B cell (primary cell): ENCODE results near the gene TSC22D4. TPM values are rescaled to one million over a fixed set of nuclear protein-coding genes. Genes with fewer than 3 reads are reported as not detected.

ENCODE experiments used
- ATAC-seq: fragments of 200-7000 bp; cut with Tn5 transposase; one replicate; pipeline ENCODE4 v1.10.0; 2021; ENCODE audit warnings: low read depth, mild to moderate bottlenecking, moderate number of reproducible peaks, moderate library complexity
- CTCF ChIA-PET: fragments of 350-600 bp; sonication (Branson Sonifier 250); formaldehyde crosslinking; loops from one replicate; lab custom pipeline; 2021; ENCODE audit warnings: antibody characterized with exemption, inconsistent platforms; lab: Charles Lee
- POLR2A ChIA-PET: fragments of 350-600 bp; sonication (Branson Sonifier 250); formaldehyde crosslinking; loops from one replicate; lab custom pipeline; 2021; ENCODE audit warnings: antibody characterized with exemption; lab: Charles Lee
- DNase-seq: peaks from one replicate; pipeline ENCODE4 v3.0.0; 2013
- H2AFZ ChIP-seq: 2 replicates; pipeline ENCODE4 v1.6.1; 2012; ENCODE audit warnings: mild to moderate bottlenecking, low read depth, low read length; ENCODE audit not compliant: insufficient read depth, poor library complexity, severe bottlenecking
- H3K27ac ChIP-seq, 2 donors: 1 replicate in 1 of 2; 2 replicates in 1 of 2; pipeline ENCODE4 v1.5.1; 2012 to 2013; ENCODE audit warnings: low read length in 2 of 2, mild to moderate bottlenecking in 2 of 2, moderate library complexity in 1 of 2
- H3K27me3 ChIP-seq, 4 experiments: fragments of 200-600 bp in 1 of 4; sonication (generic) in 1 of 4; replicated peaks in 1 of 4; 1 replicate in 2 of 4; 2 replicates in 2 of 4; pipeline versions ENCODE4 v1.6.1 to v1.7.0; 2013 to 2016; ENCODE audit warnings: low read length in 3 of 4, mild to moderate bottlenecking in 2 of 4, mixed read lengths in 1 of 4, moderate library complexity in 1 of 4; ENCODE audit not compliant: insufficient read depth in 4 of 4, control insufficient read depth in 3 of 4; ENCODE audit errors: control extremely low read depth in 1 of 4
- H3K36me3 ChIP-seq, 2 experiments: replicated peaks in 1 of 2; 1 replicate in 1 of 2; 2 replicates in 1 of 2; pipeline versions ENCODE4 v1.6.1 to v1.7.1; 2013; ENCODE audit warnings: low read length in 1 of 2; ENCODE audit not compliant: insufficient read depth in 2 of 2, control insufficient read depth in 1 of 2; ENCODE audit errors: control extremely low read depth in 1 of 2, extremely low read depth in 1 of 2
- H3K4me1 ChIP-seq, 2 donors: fragments of 200-600 bp in 1 of 2; sonication (generic) in 1 of 2; 1 replicate in 1 of 2; 2 replicates in 1 of 2; pipeline versions ENCODE4 v1.5.1 to v1.6.1; 2013 to 2017; ENCODE audit warnings: low read length in 2 of 2; ENCODE audit not compliant: control insufficient read depth in 2 of 2, insufficient read depth in 2 of 2
- H3K4me2 ChIP-seq: replicated peaks from 2 replicates; pipeline ENCODE3; 2012; ENCODE audit warnings: mild to moderate bottlenecking, low read depth, low read length; ENCODE audit not compliant: poor library complexity, severe bottlenecking
- H3K4me3 ChIP-seq, 5 experiments: fragments of 200-600 bp in 1 of 5; sonication (generic) in 1 of 5; 1 replicate in 3 of 5; 2 replicates in 2 of 5; pipeline versions ENCODE4 v1.5.1 to v1.7.0; 2011 to 2016; ENCODE audit warnings: low read length in 4 of 5, mild to moderate bottlenecking in 4 of 5, low read depth in 2 of 5, control low read depth in 1 of 5, moderate library complexity in 1 of 5; ENCODE audit not compliant: insufficient read depth in 1 of 5; ENCODE audit errors: control extremely low read depth in 1 of 5, extremely low read depth in 1 of 5
- H3K79me2 ChIP-seq: fragments of 200-600 bp; sonication (generic); one replicate; pipeline ENCODE4 v1.6.0; 2016; ENCODE audit warnings: low read length; ENCODE audit not compliant: control insufficient read depth, insufficient read depth
- H3K9ac ChIP-seq: fragments of 200-600 bp; sonication (generic); 2 replicates; pipeline ENCODE4 v1.6.1; 2017; ENCODE audit warnings: mild to moderate bottlenecking, low read length, moderate library complexity
- H3K9me3 ChIP-seq, 3 donors: one replicate each; pipeline versions ENCODE4 v1.6.1 to v1.7.1; 2013; ENCODE audit warnings: low read length in 2 of 3; ENCODE audit not compliant: control insufficient read depth in 2 of 3, insufficient read depth in 1 of 3; ENCODE audit errors: control extremely low read depth in 1 of 3
- H4K20me1 ChIP-seq: 2 replicates; pipeline ENCODE4 v1.6.0; 2012; ENCODE audit warnings: mild to moderate bottlenecking, low read length; ENCODE audit not compliant: insufficient read depth, control insufficient read depth, poor library complexity, severe bottlenecking
- H3K27ac Mint-ChIP-seq: one replicate; pipeline ENCODE4 v1.8.0; 2021; ENCODE audit warnings: mixed read lengths
- H3K27me3 Mint-ChIP-seq: one replicate; pipeline ENCODE4 v1.8.0; 2021; ENCODE audit warnings: mixed read lengths
- H3K4me1 Mint-ChIP-seq: one replicate; pipeline ENCODE4 v1.8.0; 2021; ENCODE audit warnings: mixed read lengths
- H3K4me3 Mint-ChIP-seq: one replicate; pipeline ENCODE4 v1.8.0; 2021; ENCODE audit warnings: mixed read lengths
- H3K9me3 Mint-ChIP-seq: one replicate; pipeline ENCODE4 v1.8.0; 2022; ENCODE audit warnings: mixed read lengths; ENCODE audit not compliant: insufficient read depth
- CTCF ChIP-seq: fragments of 200-600 bp; IDR thresholded peaks from one replicate; pipeline ENCODE4 v1.8.0; 2022; ENCODE audit warnings: antibody characterized with exemption, mild to moderate bottlenecking
- EZH2 ChIP-seq: IDR thresholded peaks from 2 replicates; pipeline ENCODE4 v1.6.1; 2012; ENCODE audit warnings: borderline replicate concordance, low read depth, mild to moderate bottlenecking, moderate library complexity, low read length; ENCODE audit not compliant: insufficient read depth, poor library complexity, severe bottlenecking
- WGBS: methylation state at CpG from one replicate; pipeline ENCODE4 v1.1.5; 2013; ENCODE audit warnings: missing lambda C conversion rate; ENCODE audit not compliant: insufficient coverage; 5-methylcytosine and 5-hydroxymethylcytosine counted together
- intact Hi-C: fragments of 100-400 bp; cut with micrococcal nuclease; formaldehyde crosslinking; loops from one replicate; pipeline ENCODE4 v1.10.0; 2022
- polyA plus RNA-seq: library from polyadenylated mRNA; depleted of rRNA; stranded (reverse); fragments of >200 nt; gene quantifications from 2 replicates; pipeline ENCODE4 v1.2.3, GENCODE V29; 2012
- total RNA-seq, 2 donors: library from RNA; stranded (reverse); fragments of 120-200 nt in 1 of 2; gene quantifications; 1 replicate in 1 of 2; 2 replicates in 1 of 2; pipeline versions ENCODE4 v1.2.3 to v1.2.4, GENCODE V29; 2013 to 2022

Gene TSC22D4
- total and polyA plus RNA-seq, 2 donors (not counting 1 experiment from before 2014, with no cell fraction given): 80.2 to 92.8 TPM

GRCh38 chr7:100485471-100485876 is 6.5 kb upstream of the TSC22D4 start:
- no peaks in the 10 kb centered on the region for H4K20me1 ChIP-seq
- H3K36me3 ChIP-seq: no peaks in the 10 kb centered on the region
- ATAC-seq (no peak), DNase-seq (no peak)
- peak overlapping the region; percentile 26 for H3K4me3 Mint-ChIP-seq
- ChIA-PET CTCF (interaction anchor here (0.9 kb wide), 1 partner anchor 16 kb away, joined by 5 read pairs; no protein-coding TSS in a partner anchor), POLR2A (interaction anchor here (0.7 kb wide), 1 partner anchor 19 kb away, joined by 6 read pairs; no protein-coding TSS in a partner anchor)
- no peak for TF ChIP-seq EZH2
- TF ChIP-seq CTCF: no peak
- H3K4me2 ChIP-seq: no peak overlapping the region
- H2AFZ ChIP-seq: no peak overlapping the region
- intact Hi-C loops: no loop called here
- H3K4me1 Mint-ChIP-seq: peaks cover 8% of the 10 kb centered on the region
- WGBS: 83% methylated on average over 1 of the region's 4 CpGs
- H3K9me3 ChIP-seq: no peaks in the 10 kb centered on the region
- no peak overlapping the region for H3K4me3 ChIP-seq
- no peak overlapping the region for H3K27ac ChIP-seq
- no peak overlapping the region for H3K27ac Mint-ChIP-seq
- peaks cover 0 to 12% (median 0%) of the 10 kb centered on the region in 4 experiments for H3K27me3 ChIP-seq
- no peak overlapping the region for H3K9ac ChIP-seq
- peaks cover 13% of the 10 kb centered on the region for H3K27me3 Mint-ChIP-seq
- no peaks in the 10 kb centered on the region for H3K9me3 Mint-ChIP-seq
- H3K79me2 ChIP-seq: no peaks in the 10 kb centered on the region
- H3K4me1 ChIP-seq: peaks cover 6 to 9% of the 10 kb centered on the region in 2 donors

GRCh38 chr7:100484673-100485045 is 5.6 kb upstream of the TSC22D4 start:
- CTCF ChIA-PET: interaction anchor here (0.7 to 0.9 kb wide), 2 partner anchors 15 to 75 kb away, joined by 4 to 5 read pairs; no protein-coding TSS in a partner anchor
- Mint-ChIP-seq H3K4me1 (peaks cover 8% of the 10 kb centered on the region), H3K27me3 (peaks cover 8% of the 10 kb centered on the region), H3K4me3 (peak overlapping the region; percentile 57), H3K27ac (no peak overlapping the region), H3K9me3 (no peaks in the 10 kb centered on the region)
- H3K36me3 ChIP-seq: no peaks in the 10 kb centered on the region
- no peak overlapping the region for H3K27ac ChIP-seq
- H3K27me3 ChIP-seq: peaks cover 0 to 5% (median 0%) of the 10 kb centered on the region in 4 experiments
- ATAC-seq: no peak
- H4K20me1 ChIP-seq: no peaks in the 10 kb centered on the region
- peaks cover 2% of the 10 kb centered on the region for H3K79me2 ChIP-seq
- no peak for TF ChIP-seq CTCF
- no peak for TF ChIP-seq EZH2
- no peaks in the 10 kb centered on the region for H3K9me3 ChIP-seq
- peak; percentile 28 for DNase-seq
- intact Hi-C loops: no loop called here
- H3K9ac ChIP-seq: no peak overlapping the region
- H3K4me2 ChIP-seq: no peak overlapping the region
- peaks cover 8 to 12% of the 10 kb centered on the region in 2 donors for H3K4me1 ChIP-seq
- H2AFZ ChIP-seq: no peak overlapping the region
- H3K4me3 ChIP-seq: no peak overlapping the region
- POLR2A ChIA-PET: no interaction called here
- 93% methylated on average over 6 of the region's 6 CpGs for WGBS
